NCI-H1436 treated with DMSO at 0.1 percent for 48 hours (cell line): ENCODE results near the gene NAALADL1.

ENCODE experiments used
- DNase-seq: peaks from one replicate; lab custom pipeline; 2025; lab: John Stamatoyannopoulos, UW

Gene NAALADL1

DNA sequence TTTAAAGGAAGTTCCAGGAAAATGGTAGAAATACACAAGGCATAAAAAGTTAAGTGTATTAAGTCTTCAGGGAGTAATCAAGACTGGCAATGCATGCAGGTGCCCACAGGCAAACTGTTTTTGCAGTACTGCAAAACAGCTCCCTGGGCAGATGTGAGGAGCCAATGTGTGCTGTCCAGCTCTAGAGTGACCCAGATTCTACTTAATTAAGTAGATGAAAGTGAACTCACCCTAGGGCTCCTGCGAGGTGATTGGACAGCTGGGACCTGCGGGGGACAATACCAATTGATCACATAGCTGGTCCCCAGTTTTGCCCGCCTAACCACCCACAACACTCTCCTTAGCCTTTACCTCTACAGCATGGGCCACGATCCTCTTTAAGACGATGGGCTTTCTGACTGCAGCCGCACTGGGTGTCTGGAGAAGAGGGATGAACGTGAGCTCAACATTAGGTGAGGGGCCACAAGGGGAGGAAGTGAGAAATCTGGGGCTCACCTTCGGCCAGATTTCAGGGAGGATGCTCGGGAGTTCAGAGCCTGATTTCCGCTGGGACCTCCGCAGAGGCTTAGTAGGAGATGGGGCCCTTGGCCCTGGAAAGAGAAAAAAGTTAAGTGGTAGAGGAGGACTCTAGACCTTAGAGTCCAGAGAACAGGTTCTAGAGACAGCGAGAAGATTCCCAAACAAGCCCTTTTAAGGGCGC is 24.9 kb upstream of the NAALADL1 start:
- DNase-seq, result no peak

DNA sequence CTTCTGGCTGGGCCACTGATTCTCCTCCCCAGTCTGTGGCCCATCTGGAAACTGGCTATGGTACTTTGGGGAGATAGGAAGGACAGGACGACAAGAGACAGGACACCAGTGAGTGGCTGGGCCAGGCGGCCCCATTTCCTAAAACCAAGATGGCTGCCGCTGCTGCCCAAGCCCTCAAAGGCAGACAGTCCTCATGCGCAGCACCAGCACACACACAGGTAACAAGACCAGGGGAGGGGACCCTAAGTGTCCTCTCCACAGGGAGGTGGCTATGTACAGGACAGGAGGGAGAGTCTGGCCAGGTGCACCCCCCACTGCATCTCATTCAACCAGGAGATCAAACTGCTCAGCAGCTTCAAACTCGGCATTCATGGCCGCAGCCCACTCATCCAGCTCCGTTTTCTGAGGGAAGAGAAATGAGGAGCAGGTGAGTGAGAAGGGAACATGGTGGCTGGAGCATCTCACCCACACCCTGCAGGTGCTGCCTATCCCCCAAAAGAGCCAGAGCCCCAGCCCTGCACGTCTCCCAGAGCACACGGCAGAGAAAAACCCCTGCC is 20.5 kb upstream of the NAALADL1 start:
- DNase-seq, result no peak

DNA sequence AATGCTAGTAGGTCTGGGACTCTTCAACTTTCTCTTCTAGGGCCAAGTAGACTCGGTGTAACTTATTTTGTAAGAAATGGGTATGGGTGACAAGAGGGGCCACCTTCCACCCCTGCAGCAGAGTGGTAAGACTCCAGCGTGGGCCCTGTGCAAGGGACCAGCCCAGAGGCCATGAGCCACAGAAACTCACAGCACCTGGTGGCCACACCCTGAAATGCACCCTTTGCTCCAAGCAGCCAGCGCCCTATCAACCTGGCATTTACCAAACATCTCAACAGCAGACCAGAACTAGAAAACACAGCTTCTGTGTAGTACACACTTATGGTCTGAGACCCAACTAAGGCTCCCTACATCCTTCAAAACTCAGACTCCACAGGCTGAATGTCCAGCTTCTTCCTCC is 19.8 kb upstream of the NAALADL1 start:
- DNase-seq, result no peak

DNA sequence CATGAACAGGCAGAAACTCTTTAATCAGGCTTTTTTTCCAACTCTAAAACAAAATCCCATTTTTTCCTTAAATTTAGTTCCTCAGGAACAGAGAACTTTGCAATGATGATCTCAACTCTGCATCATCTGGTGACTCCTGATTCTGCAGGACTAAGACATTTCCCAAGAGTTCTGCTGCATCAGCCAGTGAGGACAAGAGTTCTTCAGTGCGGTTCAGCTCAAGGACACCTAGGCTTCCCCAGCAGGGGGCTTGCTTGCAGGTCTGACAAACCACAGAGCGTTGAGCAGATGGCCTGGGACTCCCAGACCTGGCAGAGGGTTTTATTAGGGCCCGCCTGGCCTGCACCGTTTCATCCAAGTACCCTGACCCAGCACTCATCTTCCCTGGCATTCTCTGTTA is 19.1 kb upstream of the NAALADL1 start:
- no peak for DNase-seq

DNA sequence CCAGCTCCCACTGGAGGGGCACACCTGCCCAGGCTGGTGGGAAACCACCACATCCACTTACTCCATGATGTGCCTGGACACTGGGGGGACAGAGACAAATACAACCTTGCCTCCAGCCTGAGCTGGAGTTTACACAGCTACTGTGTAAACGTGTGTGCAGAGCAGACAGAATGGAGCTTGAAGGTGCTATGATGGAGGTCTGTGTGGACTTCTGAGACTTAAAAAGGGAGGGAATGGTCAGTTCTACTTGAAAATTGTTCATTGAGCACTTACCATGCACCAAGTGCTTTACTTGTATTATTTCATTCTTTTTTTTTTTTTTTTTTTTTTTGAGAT is 14.2 kb upstream of the NAALADL1 start:
- no peak for DNase-seq

DNA sequence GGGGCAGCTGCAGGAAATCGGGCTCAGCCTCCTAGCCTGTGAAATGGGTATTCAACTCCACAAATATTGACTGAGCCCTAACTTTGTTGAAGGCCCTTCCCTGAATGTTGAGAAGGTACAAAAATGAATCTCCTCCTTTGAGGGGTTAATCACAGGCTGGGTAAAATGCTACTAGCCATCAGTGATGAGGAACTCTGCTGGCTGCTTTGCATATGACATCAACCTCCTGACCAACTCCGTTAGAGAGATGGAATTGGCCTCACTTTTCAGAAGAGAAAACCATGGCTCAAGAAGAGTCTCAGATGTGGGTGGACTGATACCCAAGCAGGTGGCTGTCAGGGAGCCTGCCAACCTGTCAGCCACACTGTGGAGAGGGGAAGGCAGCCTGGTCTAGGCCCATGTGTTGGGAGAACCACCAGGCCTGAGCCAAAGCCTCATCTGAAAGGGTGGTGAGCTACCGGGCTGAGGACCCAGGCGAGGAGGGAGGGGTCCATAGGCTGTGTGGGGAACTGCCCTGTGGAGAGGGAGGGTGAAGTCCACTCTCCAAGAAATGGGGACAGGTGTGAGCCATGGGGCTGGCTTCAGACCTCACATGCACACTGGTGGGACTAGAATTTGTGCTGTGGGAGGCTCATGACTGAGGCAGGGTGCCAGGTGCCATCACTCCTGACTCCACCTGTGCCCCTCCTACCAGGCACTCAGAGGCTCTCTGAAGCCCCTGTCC is 13.7 kb upstream of the NAALADL1 start:
- DNase-seq, result no peak

DNA sequence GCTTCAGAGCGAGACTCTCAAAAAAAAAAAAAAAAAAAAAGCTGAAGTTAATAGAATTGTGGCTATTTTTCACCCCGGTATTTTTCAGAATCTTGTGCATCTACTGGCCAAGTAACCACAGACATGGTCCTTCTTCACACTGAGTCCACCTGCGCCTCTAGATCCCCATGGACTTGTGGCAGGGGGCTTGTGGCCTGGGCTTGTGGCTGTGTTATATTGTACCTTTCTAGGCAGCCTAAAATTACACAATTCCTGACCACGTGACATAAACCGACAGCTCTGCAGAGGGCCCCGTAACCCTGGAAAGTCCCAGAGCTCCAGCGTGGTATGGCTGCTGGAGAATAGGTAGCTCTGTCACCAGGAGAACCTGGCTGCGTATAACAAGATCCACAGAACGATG is 10.9 kb upstream of the NAALADL1 start:
- DNase-seq, result no peak

DNA sequence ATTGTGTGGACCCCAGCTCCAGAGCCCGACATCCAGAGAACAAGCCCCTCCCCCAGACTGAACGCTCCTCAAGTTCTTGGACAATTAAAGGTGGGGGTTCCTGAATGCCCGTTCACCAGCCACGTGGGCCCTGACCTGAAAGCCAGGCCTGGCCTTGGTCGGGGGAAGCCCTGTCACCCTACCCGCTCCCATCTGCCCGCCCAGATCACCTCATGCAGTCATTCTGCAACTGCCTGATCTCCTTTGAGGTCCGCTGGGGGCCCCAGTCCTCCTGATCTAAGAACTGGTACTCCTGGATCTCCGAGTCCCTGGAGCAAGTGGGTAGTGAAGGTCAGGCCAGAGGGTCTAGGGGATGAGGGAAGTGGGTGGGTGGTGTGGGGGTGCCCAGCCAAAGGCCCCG is 9.1 kb upstream of the NAALADL1 start:
- no peak for DNase-seq

DNA sequence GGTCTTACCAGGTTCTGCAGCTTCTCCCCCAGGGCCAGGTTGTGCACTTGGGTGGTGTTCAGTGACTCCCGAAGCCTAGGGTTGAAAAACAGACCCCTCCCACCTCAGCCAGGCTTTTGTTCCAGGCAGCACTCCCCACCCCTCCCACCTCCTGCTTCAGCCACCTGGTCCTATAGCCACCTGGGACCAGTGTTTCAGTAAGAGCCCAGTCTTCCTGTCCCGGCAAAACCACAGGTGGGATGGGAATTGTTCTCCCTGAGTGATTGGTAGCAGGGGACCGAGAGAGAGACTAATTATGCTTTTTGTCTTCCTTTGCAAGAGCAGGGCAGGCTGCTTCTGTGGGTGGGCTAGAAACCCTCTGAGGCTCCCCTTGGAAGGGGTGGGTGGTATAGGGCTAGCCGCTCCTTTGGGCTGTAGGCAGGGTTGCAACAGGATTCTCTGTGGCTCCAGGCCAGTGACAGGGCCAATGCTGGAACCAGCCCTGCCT is 8.5 kb upstream of the NAALADL1 start:
- peak; percentile 81 for DNase-seq

DNA sequence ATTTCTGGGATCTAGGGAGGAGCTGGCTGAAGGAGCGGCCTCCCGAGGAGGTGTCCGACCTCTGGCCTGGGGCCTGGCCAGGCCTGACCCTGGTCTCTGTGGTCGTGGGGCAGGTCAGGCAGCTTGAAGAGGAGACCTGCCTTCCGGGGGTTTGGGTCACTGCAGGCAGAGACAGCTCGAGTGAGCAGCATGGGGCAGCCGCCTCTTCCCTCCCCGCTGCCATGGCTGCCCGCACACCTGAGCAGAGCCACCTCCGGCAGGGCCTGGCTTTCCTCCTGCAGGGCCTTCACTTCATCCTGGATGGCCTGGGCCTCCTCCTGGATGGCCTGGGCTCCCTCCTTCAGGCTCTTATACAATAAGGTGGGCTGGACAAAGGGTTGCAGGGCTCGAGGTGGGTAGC is 8.0 kb upstream of the NAALADL1 start:
- no peak for DNase-seq

DNA sequence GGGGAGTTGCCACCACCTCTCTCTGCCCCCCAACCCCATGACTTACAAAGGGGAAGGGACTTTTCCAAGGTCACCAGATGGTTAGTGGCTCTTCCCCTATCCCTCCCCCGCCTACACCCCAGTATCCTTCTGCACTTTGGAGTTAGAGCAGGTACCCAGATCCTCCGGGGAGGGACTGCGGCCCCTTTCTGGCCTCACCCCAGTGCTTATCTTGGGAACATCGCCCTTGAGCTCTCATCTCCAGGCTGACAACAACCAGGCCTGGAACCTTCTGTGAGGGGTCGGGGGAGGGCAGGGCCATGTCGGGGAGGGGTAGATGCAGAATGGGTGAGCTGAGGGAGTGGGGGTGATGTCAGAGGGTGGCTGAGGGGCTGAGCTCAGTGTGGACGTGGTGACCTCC is 7.5 kb upstream of the NAALADL1 start:
- no peak for DNase-seq

DNA sequence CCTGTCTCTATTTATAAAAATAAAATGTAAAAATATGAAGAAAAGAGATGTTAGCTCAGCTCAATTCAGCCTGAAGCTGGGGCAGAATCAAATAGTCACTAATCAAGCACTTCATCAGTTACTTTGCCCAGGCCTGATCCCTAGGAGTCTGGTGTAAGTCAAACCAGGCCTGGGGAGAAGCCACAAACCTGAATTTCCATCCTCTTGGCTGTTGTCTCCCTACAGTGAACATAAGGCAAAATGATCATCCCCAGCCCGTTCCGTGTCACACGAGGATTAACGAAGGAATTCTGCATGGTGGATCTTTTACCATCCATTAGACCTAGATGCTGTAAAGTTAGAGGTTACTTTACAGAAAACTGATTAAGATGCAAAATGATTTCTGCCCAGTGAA is 6.5 kb upstream of the NAALADL1 start:
- DNase-seq, result no peak

DNA sequence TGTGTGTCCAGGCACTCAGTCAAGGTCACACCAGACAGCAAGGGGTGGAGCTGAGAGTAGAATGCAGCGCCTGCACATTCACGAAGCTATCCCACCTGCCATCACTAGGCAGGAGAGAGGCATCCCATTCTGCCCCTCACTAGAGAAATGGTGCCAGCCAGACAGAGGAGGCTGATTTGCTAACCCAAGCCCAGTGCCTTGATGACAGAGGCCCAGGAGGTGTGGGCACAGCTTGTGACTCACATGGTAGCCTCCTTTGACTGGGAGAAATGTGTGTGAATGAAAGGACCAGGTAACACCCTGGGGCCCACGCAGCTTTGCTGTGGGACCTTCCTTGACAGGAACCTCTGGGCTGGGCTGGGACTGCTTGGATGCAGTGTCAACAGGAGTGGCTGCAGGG is 5.2 kb upstream of the NAALADL1 start:
- no peak for DNase-seq

DNA sequence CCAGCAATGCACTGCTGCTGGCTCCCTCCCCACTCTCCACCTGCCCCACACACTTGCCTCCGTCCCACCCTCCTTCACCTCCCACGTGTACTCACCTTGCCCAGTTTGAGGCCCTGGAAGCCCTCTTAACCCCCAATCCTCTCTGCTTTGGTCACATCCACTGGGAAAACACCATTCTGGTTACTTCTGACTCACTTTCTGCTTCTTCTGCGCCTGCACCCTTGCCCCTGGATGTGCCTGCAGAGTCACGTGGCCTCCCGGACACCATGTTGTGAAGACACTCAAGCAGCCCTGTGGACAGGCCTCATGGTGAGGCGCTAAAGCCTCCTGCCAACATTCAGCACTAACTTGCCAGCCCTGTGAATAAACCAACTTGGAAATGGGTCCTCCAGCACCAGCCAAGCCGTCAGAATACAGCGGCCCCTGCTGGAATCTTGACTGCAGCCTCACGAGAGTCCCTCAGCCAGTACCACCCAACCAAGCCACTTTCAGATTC is 2.6 kb upstream of the NAALADL1 start:
- no peak for DNase-seq

DNA sequence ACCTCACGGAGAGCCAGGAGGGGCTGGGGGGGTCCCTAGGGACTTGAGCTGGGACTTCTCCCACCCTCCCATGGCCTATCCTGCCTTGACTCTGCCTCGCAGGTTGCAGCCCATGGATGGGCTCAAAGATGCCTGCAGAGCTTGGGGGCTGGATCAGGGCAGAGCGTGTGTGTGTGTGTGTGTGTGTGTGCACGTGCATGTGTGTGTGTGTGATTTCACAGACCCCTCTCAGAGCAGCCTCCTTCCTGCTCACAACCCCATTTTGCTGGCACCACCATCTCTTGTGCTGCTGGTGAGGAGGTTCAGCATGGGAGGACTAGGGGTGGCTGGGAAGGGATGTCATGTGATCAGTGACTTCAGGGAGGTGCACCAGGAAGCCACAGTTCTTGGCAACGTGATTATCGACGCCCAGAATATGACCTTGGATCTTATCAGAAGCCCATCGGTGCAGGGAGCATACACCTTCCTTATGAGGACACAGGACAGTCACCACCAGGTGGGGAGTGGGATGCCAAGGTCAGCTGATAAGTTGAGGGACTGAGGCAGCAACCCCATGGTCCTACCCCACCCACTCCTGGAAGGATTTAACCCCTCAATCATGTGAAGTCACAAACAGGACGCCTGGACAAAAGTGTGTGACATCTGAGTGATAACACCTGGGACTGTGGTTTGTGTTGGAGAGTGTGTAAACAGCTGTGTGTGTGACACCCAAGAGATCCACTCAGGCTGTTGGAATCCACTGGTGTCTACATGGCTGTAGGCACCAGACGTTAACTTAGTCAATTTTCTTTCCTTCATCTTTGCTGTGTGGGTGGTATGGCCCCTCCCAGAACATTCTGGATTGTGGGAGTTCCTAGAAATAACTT is 1.8 kb upstream of the NAALADL1 start:
- no peak for DNase-seq

DNA sequence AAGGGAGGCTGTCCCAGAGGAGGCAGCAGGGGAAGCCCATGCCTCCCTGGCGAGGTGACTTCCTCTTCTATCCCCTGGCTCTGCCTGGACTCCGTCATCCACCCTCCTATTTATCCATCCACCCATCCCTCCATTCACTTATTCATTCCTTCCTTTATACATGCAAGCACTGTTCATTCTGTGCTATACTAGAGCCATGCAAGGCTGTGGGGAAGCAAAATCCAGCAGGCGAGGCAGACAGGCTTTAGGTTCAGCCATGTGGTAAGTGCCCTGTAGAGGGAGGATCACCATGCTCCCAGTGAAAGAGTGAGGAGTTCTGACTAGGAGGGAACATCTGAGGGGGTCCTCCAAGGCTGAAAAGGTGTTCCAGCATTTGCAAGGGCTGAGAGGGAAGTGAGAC is 1.2 kb upstream of the NAALADL1 start:
- no peak for DNase-seq

DNA sequence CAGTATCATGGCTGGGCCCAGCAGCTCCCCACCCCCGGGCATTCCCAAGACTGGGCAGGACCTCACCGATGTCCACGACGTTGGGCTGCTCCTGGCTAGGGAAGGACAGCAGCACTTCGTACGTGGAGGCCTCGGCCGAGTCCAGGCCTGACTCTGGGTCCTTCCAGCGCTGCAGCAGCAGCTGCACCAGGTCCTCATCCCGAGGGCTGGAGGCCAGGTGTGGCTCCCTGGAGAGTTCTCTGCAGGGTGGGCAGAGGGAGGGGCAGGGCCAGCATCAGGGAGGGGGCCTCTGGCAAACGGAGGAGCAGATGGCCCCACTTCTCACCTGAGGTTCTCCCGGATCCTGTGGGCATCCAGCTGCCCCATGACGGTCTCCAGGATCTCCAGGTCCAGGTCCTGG is 341 bp downstream of the NAALADL1 start:
- no peak for DNase-seq

DNA sequence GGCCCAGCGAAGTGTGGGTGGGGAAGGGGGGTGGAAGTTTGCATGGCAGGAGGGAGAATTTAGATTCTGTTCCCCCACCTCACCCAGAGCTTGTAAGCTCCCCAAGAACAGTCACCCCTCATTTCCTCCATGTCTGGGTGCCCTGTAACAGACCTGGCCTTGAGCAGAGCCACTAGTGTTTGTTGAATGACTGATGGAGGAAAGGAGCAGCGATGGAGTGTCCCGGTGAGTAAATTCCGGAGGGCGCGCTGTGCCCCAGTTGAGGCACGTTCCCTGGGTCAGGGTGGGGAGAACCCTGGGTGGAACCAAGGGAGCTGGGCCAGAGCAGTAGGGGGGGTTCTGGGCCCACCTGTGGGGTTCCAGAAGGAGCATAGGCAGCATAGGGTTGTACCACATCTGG is 827 bp downstream of the NAALADL1 start:
- DNase-seq, result no peak

DNA sequence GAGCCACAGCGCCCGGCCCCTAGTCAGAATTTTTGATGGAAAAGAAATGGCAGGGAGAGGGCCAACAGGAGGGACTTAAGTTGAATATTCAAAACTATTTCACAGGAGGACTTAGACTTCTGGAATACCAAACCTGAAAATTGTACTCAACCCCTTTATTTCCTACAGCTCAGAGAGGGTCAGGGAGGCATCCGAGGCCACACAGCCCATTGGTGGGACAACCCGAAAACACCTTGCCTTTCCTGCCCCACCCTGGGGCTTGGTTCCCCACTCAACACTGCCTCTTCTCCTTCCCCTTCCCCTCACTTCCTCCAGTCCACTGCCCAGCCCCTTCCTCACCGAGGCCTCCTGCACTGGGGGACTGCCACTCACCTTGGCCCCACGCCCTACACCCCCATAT is 1.4 kb downstream of the NAALADL1 start:
- DNase-seq, result no peak

DNA sequence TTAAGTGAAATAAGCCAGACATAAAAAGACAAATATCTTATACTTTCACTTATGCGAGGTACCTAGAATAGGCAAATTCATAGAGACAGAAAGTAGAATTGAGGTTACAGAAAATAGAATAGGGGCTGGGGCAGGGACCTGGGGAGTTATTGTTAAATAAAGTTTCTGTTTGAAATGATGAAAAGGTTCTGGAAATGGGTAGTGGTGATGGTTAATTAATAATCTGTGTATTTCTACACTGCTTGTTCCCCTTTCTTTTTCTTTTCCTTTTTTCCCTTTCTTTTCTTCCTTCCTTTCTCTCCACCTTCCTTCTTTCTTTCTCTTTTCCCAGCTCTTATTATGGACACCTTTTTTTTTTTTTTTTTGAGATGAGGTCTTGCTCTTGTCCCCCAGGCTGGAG is 2.8 kb downstream of the NAALADL1 start:
- no peak for DNase-seq

DNA sequence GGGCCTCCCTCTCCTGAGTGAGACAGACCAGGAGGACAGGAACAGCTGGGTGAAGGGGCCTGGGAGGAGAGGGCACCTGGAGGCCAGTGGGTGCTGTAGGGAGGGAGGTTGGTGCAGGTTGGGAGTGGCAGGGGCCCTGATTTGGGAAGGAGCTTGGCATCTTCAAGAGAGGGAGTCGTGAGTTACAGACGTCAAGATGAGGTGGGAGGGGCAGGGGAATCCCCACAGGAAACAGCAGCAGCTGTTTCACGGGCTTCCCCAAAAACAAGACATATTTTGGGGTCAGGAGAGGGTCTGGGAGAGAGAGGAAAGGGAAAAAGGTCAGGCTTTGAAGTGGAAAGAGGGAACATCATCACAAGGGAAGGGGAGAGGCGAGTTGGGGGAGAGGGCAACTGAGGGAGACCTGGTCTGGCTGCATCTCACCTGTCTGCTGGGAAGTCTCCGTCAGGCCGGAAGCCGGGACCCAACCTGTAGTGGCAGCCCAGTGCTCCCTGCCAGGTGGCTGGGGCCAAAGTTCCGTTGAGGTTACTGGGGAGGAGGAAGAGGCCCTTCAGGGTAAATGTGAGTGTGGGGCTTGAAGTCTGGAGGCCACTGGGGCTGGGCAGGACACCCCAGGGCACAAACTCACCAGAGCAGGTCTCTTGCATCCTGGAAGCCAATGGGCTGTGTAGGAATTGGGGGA is 4.4 kb downstream of the NAALADL1 start:
- no peak for DNase-seq

DNA sequence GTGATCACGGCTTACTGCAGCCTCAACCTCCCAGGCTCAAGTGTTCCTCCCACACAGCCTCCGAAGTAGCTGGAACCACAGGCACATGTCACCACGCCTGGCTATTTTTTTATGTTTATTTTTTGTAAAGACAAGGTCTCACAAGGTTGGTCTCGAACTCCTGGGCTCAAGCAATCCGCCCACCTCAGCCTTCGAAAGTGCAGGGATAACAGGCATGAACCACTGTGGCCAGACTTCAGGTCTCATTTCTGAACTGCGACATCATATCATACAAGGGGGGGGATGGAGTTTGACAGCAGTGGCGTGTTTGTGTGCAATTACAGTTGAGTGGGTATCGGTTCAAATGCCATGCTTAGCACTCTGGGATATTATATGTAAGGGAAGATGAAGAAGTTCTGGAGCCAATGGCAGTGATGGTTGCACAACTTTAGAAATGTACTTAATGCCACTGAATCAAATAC is 6.9 kb downstream of the NAALADL1 start:
- DNase-seq, result no peak
